ENCODE measurements around the gene ZBTB44.
"Not testable (repeated sequence)": the region's sequence is repeated elsewhere in the genome, so short reads cannot be mapped to it uniquely, and the experiment has no call there.

The ZBTB44 gene

DNA sequence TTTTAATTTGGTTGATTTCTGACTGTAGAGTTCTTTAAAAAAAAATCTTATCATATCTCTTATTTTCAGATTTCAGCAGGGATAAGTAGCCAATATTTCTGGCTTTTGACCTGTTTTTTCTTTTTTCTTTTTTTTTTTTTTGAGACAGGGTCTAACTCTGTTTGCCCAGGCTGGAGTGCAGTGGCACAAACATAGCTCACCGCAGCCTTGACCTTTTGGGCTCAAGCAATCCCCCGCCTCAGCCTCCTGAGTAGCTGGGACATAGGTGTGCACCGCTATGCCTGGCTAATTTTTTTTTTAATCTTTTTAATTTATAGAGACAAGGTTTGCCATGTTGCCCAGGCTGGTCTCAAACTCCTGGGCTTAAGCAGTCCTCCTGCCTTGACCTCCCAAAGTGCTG is 23.9 kb upstream of the ZBTB44 start:
- H3K4me3 ChIP-seq (ENCODE audit: control insufficient read depth, low read depth, low read length), result no peak overlapping the region
- no peak for DNase-seq (ENCODE audit: low read depth)
- TF ChIP-seq, protein P1, sequence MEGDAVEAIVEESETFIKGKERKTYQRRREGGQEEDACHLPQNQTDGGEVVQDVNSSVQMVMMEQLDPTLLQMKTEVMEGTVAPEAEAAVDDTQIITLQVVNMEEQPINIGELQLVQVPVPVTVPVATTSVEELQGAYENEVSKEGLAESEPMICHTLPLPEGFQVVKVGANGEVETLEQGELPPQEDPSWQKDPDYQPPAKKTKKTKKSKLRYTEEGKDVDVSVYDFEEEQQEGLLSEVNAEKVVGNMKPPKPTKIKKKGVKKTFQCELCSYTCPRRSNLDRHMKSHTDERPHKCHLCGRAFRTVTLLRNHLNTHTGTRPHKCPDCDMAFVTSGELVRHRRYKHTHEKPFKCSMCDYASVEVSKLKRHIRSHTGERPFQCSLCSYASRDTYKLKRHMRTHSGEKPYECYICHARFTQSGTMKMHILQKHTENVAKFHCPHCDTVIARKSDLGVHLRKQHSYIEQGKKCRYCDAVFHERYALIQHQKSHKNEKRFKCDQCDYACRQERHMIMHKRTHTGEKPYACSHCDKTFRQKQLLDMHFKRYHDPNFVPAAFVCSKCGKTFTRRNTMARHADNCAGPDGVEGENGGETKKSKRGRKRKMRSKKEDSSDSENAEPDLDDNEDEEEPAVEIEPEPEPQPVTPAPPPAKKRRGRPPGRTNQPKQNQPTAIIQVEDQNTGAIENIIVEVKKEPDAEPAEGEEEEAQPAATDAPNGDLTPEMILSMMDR (IDR thresholded peaks at IDR 0.05; ENCODE audit: control insufficient read depth, insufficient read depth, low read depth, low read length, missing control alignments), result no peak

DNA sequence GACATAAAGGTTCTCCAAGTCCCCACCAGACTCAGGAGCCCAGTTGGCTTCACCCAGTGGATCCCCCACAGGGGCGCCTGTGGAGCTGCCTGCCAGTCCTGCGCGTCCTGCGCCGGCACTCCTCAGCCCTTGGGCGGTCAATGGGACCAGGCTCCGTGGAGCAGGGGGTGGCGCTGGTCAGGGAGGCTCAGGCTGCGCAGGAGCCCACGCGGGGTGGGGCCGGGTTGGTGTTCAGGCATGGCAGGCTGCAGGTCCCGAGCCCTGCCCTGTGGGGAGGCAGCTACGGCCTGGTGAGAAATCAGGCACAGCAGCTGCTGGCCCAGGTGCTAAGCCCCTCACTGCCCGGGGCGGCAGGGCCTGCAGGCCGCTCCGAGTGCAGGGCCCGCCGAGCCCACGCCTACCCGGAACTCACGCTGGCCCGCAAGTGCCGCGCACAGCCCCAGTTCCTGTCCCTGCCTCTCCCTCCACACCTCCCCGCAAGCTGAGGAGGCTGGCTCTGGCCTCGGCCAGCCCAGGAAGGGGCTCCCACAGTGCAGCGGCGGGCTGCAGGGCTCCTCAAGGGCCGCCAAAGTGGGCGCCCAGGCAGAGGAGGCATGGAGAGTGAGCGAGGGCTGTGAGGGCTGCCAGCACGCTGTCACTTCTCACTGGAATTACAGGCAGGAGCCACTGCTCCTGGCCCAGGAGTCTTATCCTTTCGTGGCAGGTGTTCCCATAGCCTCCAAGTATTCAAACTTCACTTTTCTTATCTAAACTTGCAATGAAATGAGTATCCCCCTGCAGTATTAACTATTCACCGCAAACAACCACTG is 22.8 kb upstream of the ZBTB44 start:
- TF ChIP-seq, protein P1 (IDR thresholded peaks at IDR 0.05; ENCODE audit: control insufficient read depth, insufficient read depth, low read depth, low read length, missing control alignments), result no peak
- DNase-seq (ENCODE audit: low read depth), result no peak
- H3K4me3 ChIP-seq (ENCODE audit: control insufficient read depth, low read depth, low read length), result no peak overlapping the region

DNA sequence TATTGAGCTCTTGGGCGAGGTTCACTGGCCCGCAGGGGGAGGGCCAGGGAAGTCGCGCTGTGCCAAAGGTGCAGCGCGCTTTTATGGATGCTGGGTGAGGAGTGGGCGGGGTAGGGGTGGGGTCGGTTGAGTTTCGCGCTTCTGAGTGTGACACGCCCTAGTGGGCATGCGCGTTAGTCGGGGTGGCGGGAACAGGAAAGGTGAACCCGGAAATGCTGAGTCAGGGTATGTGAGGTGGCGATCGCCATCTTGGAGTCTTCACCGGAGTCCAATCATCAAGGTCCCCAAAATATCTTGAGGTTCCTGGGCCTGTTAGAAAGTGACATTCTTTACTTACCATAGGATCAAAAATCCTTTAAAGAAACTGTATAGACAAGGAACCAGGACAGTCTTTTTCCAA is 16.7 kb upstream of the ZBTB44 start:
- not testable (repeated sequence) for H3K4me3 ChIP-seq (ENCODE audit: control insufficient read depth, low read depth, low read length); DNase-seq (ENCODE audit: low read depth)

DNA sequence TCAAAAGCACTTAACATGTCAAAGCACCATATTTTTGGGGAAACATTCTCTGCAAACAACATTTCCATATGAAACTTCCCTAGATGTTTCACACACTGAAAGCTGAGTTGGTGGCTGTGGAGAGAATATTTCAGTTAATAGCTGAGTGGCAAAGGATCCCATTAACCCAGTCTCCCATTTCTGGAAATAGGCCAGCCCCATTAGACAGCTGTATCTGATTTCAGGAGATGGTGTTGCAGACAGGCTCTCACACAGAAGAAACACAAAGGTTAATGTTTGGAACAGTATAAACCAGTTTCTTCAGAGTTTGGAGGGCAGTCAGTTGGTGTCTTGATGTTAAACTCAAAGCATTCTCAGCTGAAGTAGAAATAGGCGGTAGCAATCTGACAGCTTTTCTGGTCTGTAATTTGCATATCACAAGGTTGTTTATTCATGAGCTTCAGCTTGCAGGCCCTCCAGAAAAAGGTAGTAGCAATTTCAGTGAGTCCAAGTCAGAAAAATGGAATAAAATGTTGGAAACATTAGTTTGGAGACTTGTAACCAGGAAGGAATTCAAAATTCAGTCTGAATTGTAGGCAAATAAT is 15.5 kb upstream of the ZBTB44 start:
- TF ChIP-seq, protein P1 (IDR thresholded peaks at IDR 0.05; ENCODE audit: control insufficient read depth, insufficient read depth, low read depth, low read length, missing control alignments), result no peak
- H3K4me3 ChIP-seq (ENCODE audit: control insufficient read depth, low read depth, low read length), result no peak overlapping the region
- DNase-seq (ENCODE audit: low read depth), result no peak

DNA sequence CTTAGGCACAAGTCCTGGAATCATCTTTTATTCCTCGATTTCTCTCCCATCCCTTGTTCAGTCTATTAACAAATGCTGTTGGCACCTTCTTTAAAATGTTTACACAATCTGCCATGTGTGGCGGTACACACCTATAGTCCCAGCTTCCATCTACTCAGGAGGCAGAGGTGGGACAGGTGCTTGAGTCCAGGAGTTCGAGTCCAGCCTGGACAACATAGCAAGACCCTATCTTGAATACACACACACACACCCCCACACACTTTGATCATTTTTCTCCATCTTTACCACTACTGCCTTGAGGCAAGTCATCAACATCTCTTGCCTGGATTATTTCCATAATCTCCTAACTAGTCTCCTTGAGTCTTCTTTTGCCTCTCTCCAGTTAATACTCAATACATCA is 13.7 kb upstream of the ZBTB44 start:
- no peak overlapping the region for H3K4me3 ChIP-seq (ENCODE audit: control insufficient read depth, low read depth, low read length)
- DNase-seq (ENCODE audit: low read depth), result no peak
- TF ChIP-seq, protein P1 (IDR thresholded peaks at IDR 0.05; ENCODE audit: control insufficient read depth, insufficient read depth, low read depth, low read length, missing control alignments), result no peak

DNA sequence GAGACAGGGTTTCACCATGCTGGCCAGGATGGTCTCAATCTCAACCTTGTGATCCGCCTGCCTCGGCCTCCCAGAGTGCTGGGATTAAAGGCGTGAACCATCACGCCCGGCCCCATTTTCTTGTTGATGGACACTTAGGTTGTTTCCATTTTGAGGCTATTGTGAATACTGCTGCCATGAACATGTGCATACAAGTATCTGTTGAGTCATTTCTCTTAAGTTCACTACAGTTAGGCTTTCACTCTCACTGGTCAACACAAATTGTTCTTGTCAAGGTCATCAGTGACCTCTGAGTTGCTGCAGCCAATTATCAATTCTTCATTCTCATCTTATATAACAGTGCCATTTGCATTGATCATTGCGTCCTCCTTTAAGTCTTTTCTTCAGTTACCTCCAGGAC is 13.0 kb upstream of the ZBTB44 start:
- DNase-seq (ENCODE audit: low read depth), result no peak
- TF ChIP-seq, protein P1 (IDR thresholded peaks at IDR 0.05; ENCODE audit: control insufficient read depth, insufficient read depth, low read depth, low read length, missing control alignments), result no peak
- no peak overlapping the region for H3K4me3 ChIP-seq (ENCODE audit: control insufficient read depth, low read depth, low read length)

DNA sequence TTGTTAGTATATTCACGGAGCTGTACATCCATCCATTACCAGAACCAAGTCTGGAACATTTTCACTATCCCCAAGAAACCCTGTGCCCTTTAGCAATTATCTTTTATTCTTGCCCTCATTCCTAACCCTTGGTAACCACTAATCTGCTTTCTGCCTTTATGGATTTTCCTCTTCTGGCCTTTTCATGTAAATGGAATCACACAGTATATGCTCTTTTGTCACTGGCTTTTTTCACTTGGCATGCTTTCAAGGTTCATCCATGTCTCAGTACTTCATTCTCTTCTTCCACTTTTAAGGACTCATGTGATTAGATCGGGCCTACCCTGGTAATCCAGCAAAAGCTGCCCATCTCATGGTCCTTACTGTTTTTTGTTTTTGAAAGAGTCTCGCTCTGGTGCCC is 11.0 kb upstream of the ZBTB44 start:
- DNase-seq (ENCODE audit: low read depth), result no peak
- TF ChIP-seq, protein P1 (IDR thresholded peaks at IDR 0.05; ENCODE audit: control insufficient read depth, insufficient read depth, low read depth, low read length, missing control alignments), result no peak
- H3K4me3 ChIP-seq (ENCODE audit: control insufficient read depth, low read depth, low read length), result no peak overlapping the region

All from AG09309 (cell line).